Breast epithelium (tissue), 4 donors: ENCODE measurements around the gene TRIOBP. TPM values are rescaled to one million over a fixed set of nuclear protein-coding genes. Genes with fewer than 3 reads are reported as not detected.

ENCODE experiments used
- DNase-seq, 2 donors: peaks; one replicate each; pipeline ENCODE4 v3.0.0-alpha.2; 2019; ENCODE audit warnings: low spot score in 2 of 2
- H3K27ac ChIP-seq, 2 donors: fragments of 200-600 bp; sonication (generic) in 1 of 2; one replicate each; pipeline ENCODE4 v1.5.1; 2016 to 2019; ENCODE audit warnings: mild to moderate bottlenecking in 1 of 2
- H3K27me3 ChIP-seq, 2 donors: fragments of 200-600 bp; sonication (generic) in 1 of 2; one replicate each; pipeline versions ENCODE4 v1.5.1 to v1.6.0; 2017 to 2019; ENCODE audit warnings: control low read depth in 1 of 2, mild to moderate bottlenecking in 1 of 2
- H3K36me3 ChIP-seq: fragments of 200-600 bp; one replicate; pipeline ENCODE4 v1.5.1; 2019
- H3K4me1 ChIP-seq, 2 donors: fragments of 200-600 bp; sonication (generic); one replicate each; pipeline ENCODE4 v1.5.1; 2016 to 2019; ENCODE audit warnings: control low read depth in 1 of 2
- H3K4me3 ChIP-seq, 3 donors: fragments of 200-600 bp; sonication (generic); 1 replicate in 2 of 3; 2 replicates in 1 of 3; pipeline ENCODE4 v1.5.1; 2016 to 2019; ENCODE audit warnings: mild to moderate bottlenecking in 3 of 3, moderate library complexity in 2 of 3
- H3K9me3 ChIP-seq, 2 donors: fragments of 200-600 bp; sonication (generic) in 1 of 2; one replicate each; pipeline ENCODE4 v1.5.1; 2016 to 2019; ENCODE audit warnings: control low read depth in 1 of 2
- POLR2A ChIP-seq: fragments of 450-650 bp; IDR thresholded peaks from one replicate; pipeline ENCODE4 v1.6.1; 2016; ENCODE audit warnings: antibody characterized with exemption, mild to moderate bottlenecking, moderate library complexity
- POLR2AphosphoS5 ChIP-seq, 3 donors: sonication (generic); formaldehyde crosslinking; IDR thresholded peaks; one replicate each; pipeline ENCODE4 v1.6.1; 2017; ENCODE audit warnings: antibody characterized with exemption in 3 of 3
- intact Hi-C: fragments of 100-400 bp; cut with DNase I; formaldehyde crosslinking; loops from one replicate; pipeline ENCODE4 v1.15.1; 2023; ENCODE audit warnings: low total_unique reads
- total RNA-seq, 3 donors: library from RNA; depleted of rRNA; stranded (reverse); fragments of >200 nt; gene quantifications; one replicate each; pipeline ENCODE4 v1.1.0, GENCODE V29; 2016
- TF ChIP-seq, protein P1 (sequence below), 3 donors: fragments of 450-650 bp; IDR thresholded peaks; one replicate each; pipeline ENCODE4 v1.5.1; 2016 to 2017; ENCODE audit warnings: antibody characterized with exemption in 3 of 3, mild to moderate bottlenecking in 3 of 3, moderate library complexity in 3 of 3

TRIOBP gene
- total RNA-seq, 3 donors from 2014 or later: 78.3 to 95.0 (median 88.3) TPM

DNA sequence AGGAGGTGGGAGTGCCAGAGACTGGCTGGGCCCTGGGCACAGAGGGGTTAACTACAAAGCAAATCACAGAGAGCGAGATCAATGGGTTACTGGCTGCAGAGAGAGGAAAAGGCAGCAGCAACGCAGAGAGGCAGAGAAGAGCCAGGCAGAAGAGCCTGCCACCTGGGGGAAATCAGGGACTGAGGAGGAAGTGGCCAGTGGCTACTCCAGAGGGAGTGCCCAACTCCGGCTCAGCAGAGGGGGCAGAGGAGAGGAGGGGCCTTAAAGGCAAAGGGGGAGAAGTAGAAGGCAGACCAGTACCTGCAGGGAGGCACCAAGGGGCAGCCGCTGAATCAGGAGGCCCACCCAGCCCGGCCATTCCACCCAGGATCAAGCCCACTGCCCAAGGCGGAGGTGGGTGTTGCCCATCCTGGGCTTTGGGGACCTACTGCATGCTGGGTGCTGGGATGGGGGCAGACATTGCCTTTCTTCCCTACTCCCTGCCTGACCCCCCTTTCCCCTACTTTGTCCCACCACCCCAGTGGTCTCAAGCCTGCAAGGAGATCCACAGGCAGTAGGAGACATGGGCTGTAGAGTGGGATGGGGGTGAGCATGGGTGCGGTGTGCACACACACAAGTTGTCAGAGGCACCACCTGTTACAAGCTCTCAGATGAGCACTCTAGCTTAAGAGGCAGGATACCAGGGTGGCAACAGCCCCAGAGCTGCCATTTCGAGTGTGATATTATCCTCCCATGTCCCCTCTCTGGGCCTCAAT, 125.4 kb downstream of the TRIOBP start:
- TF ChIP-seq, protein P1, sequence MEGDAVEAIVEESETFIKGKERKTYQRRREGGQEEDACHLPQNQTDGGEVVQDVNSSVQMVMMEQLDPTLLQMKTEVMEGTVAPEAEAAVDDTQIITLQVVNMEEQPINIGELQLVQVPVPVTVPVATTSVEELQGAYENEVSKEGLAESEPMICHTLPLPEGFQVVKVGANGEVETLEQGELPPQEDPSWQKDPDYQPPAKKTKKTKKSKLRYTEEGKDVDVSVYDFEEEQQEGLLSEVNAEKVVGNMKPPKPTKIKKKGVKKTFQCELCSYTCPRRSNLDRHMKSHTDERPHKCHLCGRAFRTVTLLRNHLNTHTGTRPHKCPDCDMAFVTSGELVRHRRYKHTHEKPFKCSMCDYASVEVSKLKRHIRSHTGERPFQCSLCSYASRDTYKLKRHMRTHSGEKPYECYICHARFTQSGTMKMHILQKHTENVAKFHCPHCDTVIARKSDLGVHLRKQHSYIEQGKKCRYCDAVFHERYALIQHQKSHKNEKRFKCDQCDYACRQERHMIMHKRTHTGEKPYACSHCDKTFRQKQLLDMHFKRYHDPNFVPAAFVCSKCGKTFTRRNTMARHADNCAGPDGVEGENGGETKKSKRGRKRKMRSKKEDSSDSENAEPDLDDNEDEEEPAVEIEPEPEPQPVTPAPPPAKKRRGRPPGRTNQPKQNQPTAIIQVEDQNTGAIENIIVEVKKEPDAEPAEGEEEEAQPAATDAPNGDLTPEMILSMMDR (IDR thresholded peaks at IDR 0.05): no peak
- TF ChIP-seq POLR2AphosphoS5 (IDR thresholded peaks at IDR 0.05) (no peak), POLR2A (no peak)
- peaks cover 0 to 11% of the 10 kb centered on the region in 2 donors for H3K4me1 ChIP-seq
- no peaks in the 10 kb centered on the region for H3K36me3 ChIP-seq
- H3K4me3 ChIP-seq: no peak overlapping the region
- DNase-seq: no peak
- no peak overlapping the region for H3K27ac ChIP-seq
- no peaks in the 10 kb centered on the region for H3K9me3 ChIP-seq
- peaks cover 0 to 11% of the 10 kb centered on the region in 2 donors for H3K27me3 ChIP-seq
- intact Hi-C loops: no loop called here

- DNase-seq: no peak
- Histone ChIP-seq H3K36me3 (no peaks in the 10 kb centered on the region), H3K4me1 (peaks cover 0 to 10% of the 10 kb centered on the region in 2 donors), H3K27me3 (peaks cover 0 to 11% of the 10 kb centered on the region in 2 donors), H3K9me3 (no peaks in the 10 kb centered on the region), H3K27ac (no peak within 1 kb of the TSS), H3K4me3 (no peak within 1 kb of the TSS)
- TF ChIP-seq POLR2AphosphoS5 (IDR thresholded peaks at IDR 0.05) (no peak), POLR2A (no peak)
- TF ChIP-seq, protein P1 (IDR thresholded peaks at IDR 0.05): no peak
- intact Hi-C loops: no loop called here
Observed at GRCh38 chr22:37823134-37823985, 126.5 kb downstream of the TRIOBP start, which contains the start of gene GALR3. TSS of gene GALR3 (plus strand) at chr22:37823382. CDS start at chr22:37823407, 25 bp downstream.

DNA sequence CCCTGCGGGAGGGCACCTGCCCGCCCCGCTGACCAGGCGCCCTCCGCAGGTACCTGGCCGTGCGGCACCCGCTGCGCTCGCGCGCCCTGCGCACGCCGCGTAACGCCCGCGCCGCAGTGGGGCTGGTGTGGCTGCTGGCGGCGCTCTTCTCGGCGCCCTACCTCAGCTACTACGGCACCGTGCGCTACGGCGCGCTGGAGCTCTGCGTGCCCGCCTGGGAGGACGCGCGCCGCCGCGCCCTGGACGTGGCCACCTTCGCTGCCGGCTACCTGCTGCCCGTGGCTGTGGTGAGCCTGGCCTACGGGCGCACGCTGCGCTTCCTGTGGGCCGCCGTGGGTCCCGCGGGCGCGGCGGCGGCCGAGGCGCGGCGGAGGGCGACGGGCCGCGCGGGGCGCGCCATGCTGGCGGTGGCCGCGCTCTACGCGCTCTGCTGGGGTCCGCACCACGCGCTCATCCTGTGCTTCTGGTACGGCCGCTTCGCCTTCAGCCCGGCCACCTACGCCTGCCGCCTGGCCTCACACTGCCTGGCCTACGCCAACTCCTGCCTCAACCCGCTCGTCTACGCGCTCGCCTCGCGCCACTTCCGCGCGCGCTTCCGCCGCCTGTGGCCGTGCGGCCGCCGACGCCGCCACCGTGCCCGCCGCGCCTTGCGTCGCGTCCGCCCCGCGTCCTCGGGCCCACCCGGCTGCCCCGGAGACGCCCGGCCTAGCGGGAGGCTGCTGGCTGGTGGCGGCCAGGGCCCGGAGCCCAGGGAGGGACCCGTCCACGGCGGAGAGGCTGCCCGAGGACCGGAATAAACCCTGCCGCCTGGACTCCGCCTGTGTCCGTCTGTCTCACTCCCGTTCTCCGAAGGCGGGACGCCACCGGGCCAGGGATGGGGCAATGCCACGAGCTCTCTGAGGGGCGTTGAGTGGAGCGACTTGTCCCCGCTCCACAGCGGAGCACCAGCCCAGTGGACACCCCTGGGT, 128.1 kb downstream of the TRIOBP start:
- H3K4me3 ChIP-seq: peak overlapping the region in 2 of 3 donors; percentile 38 to 60
- DNase-seq: no peak
- no peaks in the 10 kb centered on the region for H3K9me3 ChIP-seq
- no peaks in the 10 kb centered on the region for H3K36me3 ChIP-seq
- no peak overlapping the region for H3K27ac ChIP-seq
- H3K27me3 ChIP-seq: peaks cover 0 to 11% of the 10 kb centered on the region in 2 donors
- TF ChIP-seq, protein P1 (IDR thresholded peaks at IDR 0.05): no peak
- no peak for TF ChIP-seq POLR2A
- TF ChIP-seq POLR2AphosphoS5 (IDR thresholded peaks at IDR 0.05): no peak
- intact Hi-C loops: no loop called here
- H3K4me1 ChIP-seq: peaks cover 0 to 7% of the 10 kb centered on the region in 2 donors

Other genes starting within 250 kb of the TRIOBP start
- 10 to 100 TPM in 2 of 3 donors, 1 to 10 TPM in 1; 9.4 to 20.6 (median 17.8) TPM for gene MFNG, start 210.7 kb upstream of the TRIOBP start, total RNA-seq
- 10 to 100 TPM in 2 of 3 donors, 1 to 10 TPM in 1; 2.9 to 12.1 (median 10.2) TPM for gene CARD10, start 177.6 kb upstream of the TRIOBP start, total RNA-seq
- gene CDC42EP1, start 136.6 kb upstream of the TRIOBP start, total RNA-seq: 10 to 100 TPM; 13.8 to 43.0 (median 29.8) TPM
- gene LGALS2, start 117.0 kb upstream of the TRIOBP start, total RNA-seq: under 1 TPM in 2 of 3 donors, not detected in 1; 0.80 to 0.88 TPM
- 10 to 100 TPM; 36.6 to 63.9 (median 54.7) TPM for gene GGA1, start 88.2 kb upstream of the TRIOBP start, total RNA-seq
- 1 to 10 TPM; 3.8 to 8.8 (median 7.3) TPM for gene SH3BP1, start 57.4 kb upstream of the TRIOBP start, total RNA-seq
- gene PDXP, start 38.3 kb upstream of the TRIOBP start, total RNA-seq: 1 to 10 TPM; 4.2 to 6.9 (median 4.2) TPM
- 1,000 to 10,000 TPM in 1 of 3 donors, 100 to 1,000 TPM in 2; 621 to 2,412 (median 641) TPM for gene LGALS1, start 21.4 kb upstream of the TRIOBP start, total RNA-seq
- 10 to 100 TPM; 24.5 to 29.4 (median 24.6) TPM for gene NOL12, start 10.7 kb upstream of the TRIOBP start, total RNA-seq
- 10 to 100 TPM; 17.3 to 23.7 (median 21.6) TPM for gene GCAT, start 110.9 kb downstream of the TRIOBP start, total RNA-seq
- gene GALR3, start 126.3 kb downstream of the TRIOBP start, total RNA-seq: under 1 TPM in 1 of 3 donors, not detected in 2; 0.44 TPM
- 10 to 100 TPM; 27.5 to 41.3 (median 34.9) TPM for gene ANKRD54, start 147.3 kb downstream of the TRIOBP start, total RNA-seq
- gene EIF3L, start 152.4 kb downstream of the TRIOBP start, total RNA-seq: 100 to 1,000 TPM; 471 to 569 (median 490) TPM
- 10 to 100 TPM in 2 of 3 donors, 1 to 10 TPM in 1; 8.6 to 25.6 (median 22.0) TPM for gene MICALL1, start 209.2 kb downstream of the TRIOBP start, total RNA-seq